Colon (tissue), 2 donors: ENCODE measurements around the gene BPIFB2.

Source experiments
- FAIRE-seq: peaks from 2 replicates; lab custom pipeline; 2012; peaks lifted over from hg19 to GRCh38; lab: Jason Lieb, UNC
- donor health status: control.
- donor health status: control.

The BPIFB2 gene

DNA sequence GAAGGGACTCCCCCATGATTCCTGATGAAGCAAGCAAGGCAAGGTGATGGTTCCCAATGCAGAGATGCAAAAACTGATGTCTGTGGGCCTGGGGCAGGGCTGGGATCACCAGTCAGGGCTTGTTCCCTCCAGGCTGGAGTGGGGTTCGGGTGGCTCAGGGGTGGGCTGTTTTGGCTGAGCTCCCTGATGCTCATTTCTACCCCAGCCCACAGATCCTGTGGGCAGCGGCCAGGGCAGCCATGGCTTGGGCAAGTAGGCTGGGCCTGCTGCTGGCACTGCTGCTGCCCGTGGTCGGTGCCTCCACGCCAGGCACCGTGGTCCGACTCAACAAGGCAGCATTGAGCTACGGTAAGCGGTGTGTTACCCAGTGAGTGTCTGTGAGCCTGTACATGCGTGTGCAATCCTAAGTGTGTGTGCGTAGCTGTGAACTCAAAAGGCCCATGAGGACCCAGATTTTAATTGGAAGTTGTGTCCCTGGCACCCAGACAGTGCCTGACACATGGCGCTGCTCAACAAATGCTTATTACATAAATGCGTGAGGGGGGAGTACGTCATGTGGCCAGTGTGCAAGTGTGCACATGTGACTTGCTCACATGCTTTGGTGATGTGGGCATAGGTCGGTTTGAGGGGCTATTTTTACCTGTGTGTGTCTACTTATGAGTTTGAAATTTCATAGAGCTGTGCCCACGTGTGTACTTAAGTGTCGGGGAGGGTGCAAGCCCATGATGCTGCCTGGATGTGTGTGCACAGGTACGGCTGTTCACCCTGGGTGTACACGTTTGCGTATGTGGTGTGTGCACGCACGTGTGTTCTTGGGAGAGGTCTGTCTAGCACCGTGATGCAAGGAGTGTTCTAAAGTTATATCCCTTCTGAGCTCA is 1.1 kb downstream of the BPIFB2 start:
- FAIRE-seq: no peak

DNA sequence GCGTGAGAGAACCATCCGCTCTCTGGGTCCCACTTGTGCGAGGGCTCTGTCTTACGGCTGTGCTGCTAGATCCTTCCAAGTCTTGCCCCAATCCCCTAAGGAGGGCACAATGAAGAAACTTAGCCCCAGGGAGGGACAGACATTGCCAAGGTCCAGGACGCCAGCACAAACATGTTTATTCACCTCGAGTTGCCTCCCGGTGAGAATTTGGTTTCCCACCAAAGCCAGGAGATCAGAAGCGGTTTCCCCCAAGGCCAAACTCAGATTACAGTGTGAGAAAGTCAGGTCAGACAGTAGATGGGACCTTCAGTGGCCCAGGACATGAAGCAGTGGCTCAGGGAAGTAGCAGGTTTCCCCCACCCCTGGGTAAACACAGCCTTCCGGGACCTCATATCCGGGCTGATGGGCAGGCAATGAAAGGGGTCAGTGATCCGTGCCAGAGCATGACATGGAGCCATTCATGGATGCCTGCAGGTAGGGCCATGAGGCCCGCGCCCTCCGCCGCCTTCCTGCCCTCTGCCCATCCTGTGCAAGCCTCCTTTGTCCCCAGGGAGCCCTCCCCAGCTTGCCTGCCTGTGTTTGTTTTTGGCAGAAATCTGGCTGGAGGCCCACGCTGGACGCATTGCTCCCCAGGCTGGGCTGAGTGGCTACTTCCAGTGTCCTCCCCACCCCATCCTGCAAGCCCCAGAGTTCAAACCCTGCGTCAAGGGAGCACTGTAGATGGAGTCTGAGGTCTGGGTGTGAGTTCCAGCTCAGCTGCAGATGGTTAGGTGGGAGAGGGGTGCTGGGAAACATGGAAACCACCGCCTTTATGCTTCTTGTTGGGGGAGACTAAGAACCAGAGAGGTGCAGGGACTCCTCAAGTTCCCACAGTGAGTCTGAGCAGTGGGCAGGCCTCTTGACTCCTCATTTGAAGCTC is 2.0 kb downstream of the BPIFB2 start:
- no peak for FAIRE-seq

DNA sequence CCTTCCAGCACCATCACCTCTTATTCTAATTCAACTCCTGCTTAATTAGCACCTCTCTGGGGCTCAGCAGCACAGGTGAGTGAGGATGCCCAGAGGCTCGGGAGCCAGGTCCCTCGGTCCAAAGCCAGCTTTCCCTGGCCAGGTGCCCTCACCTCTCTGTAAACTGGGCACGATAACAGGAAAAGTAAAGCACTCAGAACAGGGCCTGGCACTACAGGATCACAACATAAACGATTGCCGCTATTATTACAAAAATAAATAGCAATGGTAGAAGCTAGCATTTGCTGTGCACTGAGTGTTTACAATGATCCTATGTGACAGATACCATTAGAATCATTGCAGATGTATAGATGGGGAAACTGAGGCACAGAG is 2.6 kb downstream of the BPIFB2 start:
- no peak for FAIRE-seq

DNA sequence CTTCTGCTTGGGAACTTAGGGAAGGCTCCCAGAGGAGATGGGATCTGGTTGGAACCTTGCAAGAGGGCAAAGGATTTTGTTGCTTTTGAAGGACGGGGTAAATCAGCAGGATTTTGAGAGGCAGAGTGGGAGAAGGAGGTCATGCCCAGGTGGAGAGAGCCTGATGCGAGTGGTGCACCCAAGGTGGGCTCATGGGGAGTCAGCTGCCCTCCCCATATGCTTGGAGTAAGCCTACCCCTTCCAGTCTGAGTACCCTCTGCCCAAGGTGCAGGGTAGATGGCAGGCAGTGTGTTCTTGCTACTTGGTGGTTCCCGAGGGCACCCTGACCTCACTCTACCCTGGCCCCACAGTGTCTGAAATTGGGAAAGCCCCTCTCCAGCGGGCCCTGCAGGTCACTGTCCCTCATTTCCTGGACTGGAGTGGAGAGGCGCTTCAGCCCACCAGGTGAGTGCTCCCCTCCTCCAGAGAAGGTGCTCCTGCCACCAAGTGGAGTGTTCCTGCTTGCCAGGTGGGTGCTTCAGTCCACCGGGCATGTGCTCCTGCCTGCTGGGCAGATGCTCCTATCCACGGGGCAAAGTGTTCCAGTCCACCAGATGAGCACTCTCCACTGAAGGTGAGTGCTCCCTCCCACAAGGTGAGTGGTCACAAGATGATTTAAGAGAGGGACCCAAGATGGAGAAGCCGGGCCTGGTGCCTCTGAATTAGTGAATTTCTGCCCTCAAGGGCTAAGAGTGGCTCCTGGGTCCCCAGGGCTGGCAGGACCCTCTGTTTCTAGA is 3.4 kb downstream of the BPIFB2 start:
- no peak for FAIRE-seq

DNA sequence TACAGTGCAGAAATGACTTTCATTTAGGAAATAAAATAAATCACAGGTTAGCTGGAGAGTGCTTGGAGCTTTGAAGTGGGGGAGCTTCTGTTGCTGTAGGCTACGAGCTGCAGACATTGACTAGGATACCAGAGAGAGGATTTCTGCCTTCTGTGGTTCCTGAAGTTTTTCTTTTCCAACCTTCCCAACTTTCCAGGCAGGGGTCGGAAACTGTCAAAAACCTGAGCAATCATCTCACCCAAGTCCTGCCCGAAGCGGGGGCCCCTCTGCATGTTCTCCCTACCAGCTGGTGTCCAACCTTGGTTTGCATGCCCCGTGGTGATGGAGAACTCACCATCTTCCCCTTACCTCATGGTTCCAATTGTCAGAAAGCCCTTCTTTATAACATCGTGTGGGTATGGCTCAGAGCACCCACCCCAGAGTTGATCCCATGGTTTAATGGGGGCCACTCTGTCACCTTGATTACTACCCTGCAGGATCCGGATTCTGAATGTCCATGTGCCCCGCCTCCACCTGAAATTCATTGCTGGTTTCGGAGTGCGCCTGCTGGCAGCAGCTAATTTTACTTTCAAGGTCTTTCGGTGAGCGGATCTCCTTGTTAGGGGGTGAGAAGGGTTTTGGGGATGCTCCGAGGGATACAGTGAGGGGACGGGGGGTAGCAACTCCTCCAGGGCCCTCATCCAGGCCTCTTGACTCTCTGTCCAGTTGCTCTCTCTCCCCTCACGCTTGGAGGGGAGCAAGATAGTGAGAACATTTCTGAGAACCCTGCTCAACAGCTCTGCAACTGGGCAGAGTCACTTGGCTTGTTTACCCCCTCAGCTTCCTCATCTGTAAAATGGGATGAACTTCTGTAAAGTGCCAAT is 5.1 kb downstream of the BPIFB2 start:
- no peak for FAIRE-seq

DNA sequence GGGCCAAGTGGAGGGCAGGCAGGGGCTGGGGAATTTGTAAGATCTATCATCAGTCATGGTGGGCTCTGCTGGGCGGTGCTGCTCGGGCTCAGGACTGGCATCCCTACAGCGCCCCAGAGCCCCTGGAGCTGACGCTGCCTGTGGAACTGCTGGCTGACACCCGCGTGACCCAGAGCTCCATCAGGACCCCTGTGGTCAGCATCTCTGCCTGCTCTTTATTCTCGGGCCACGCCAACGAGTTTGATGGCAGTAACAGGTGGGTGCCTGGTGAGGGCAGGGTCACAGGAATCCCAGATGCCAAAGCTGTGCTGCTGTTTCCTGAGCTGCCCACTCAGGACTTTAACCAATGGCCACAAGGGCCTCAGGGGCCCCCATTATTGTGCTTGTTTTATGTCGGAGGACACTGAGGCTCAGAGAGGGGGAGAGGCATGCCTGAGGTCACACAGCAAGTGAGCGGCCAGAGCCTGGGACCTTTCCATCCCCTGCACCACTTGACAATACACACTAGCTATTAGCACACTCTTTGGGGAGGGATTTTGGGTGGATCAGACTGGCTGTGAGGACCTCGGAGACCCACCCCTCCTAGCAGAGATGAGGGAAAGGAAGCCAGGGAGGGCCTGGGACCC is 6.3 kb downstream of the BPIFB2 start:
- FAIRE-seq: no peak

DNA sequence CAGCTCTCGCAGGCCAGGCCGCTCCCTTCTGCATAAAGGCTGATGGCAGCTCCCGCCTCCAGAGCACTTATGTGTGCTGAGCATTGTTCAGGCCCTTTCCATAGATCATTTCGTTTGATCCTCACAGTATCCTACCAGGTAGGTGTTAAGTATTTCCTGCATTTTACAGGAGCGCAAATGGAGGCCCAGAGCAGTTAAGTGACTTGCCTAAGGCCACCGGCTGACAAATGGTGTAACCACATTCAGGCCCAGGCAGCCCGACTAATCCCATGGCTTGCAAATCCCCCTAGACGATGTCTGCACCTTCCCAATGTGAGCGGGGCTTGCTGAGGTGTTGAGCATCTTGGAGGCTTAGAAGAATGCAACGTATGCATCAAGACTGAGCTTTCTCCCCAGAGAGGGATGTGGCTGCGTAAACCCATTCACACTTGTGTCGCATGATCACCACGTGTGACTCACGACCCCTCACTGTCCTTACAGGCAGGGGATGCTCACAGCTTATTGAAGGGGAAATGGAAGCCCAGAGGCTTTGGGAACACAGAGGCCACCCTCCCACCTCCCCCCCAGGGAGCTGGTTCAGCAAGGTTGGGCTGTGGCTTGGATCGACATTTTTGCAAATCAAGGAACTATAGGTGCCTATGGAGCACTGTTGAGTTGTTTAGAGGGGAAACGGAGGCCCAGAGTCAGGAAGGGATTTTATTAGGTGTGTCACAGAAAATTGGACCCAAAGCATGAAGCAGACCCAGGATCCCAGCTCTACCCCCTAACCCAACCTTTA is 7.0 kb downstream of the BPIFB2 start:
- no peak for FAIRE-seq

DNA sequence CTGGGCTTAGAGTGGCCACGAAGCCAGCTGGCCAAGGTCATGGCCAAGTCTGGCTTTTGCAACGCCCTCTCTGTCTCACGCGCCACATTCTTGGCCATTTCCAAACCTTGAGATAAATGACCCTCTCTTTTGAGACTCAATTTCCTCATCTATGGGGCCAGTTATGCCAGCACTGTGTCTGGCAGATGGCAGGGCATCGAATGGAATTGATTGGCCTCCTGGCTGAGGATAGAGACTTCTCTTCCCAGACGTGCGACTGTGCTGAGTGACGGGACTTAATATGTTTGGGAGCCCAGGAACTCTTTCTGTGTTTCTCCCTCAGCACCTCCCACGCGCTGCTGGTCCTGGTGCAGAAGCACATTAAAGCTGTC is 7.6 kb downstream of the BPIFB2 start:
- FAIRE-seq: no peak

DNA sequence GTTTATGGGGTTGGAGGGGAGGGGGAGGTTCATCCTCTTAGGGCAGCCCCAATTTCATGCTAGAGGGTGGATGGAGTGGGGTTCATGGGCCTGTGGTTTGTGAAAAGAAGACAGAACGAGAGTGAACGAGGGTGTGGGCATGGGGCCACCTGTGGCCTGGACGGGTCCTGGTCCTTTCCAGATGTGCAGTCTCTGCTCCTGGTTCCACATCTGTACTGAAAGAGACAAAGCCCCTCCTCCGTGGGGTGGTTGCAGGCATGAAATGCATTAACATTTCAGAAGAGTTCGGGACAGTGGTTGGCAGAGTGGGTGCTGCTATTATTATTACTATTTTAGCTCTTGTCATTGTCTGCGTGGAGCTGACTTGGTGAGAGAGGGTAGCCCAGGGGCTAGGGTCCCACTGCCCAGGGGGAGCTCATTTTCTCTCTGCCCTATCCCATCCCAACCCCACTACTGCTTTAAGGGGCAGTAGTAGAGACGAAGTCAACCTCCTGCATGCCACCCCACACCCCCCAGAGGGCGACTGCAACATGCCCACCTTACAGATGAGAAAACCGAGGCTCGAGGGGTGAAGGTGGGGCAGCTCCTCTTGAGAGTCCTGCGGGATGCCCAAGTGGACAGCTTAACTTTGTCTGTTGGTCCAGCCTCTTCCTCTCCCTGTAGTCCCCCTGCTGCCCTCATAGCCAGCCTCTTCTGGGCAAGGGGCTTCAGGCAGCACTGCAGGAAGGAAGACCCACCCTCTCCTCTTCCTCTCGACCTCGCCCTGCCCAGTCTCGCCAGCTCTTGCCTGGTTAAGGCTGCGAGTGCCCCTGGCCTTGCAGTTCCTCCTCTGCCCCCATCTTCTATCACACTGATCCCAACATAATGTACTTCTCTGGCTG is 8.4 kb downstream of the BPIFB2 start:
- no peak for FAIRE-seq

DNA sequence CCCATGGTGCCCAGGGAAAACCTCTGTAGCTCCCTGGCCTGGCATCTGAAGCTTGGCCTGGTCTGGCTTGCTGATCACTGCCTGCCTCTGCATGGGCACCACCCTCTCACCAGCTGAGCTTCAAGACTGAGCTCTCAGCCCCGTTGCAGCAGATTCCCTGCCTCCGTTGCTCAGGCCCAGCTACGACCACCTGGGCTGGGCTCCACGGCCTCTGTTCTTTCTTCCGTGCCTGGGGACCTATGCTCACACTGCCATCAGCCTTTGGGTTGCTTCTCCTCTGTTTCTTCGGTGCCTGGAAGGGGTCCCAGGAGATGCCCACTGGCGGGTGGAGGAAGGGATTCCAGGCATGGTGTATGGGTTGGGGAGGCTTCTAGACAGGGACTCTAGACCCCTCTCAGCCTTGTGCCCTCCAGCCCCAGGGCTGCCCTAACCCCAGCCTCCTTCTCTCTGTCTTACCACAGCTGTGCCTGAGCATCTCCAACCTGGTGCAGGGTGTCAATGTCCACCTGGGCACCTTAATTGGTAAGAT is 9.1 kb downstream of the BPIFB2 start:
- FAIRE-seq: no peak

DNA sequence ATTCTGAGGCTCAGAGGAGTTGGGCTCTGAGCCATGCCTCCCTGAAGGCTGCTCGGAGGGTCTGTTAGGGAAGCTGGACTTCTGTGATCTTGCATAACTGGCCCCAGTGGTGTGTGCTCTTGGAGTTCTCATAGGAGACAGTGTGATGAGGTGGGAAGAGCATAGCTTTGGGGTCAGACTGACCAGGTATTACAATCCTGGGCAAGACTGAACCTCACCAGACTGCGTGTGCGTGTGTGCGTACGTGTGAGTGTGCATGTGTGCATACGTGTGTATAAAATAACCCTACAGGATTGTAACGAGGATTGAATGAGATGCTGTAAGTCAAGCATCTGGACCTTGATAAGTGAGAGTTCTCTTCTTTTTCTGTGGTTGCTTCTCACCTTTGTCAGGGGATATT is 10.0 kb downstream of the BPIFB2 start:
- FAIRE-seq: no peak

DNA sequence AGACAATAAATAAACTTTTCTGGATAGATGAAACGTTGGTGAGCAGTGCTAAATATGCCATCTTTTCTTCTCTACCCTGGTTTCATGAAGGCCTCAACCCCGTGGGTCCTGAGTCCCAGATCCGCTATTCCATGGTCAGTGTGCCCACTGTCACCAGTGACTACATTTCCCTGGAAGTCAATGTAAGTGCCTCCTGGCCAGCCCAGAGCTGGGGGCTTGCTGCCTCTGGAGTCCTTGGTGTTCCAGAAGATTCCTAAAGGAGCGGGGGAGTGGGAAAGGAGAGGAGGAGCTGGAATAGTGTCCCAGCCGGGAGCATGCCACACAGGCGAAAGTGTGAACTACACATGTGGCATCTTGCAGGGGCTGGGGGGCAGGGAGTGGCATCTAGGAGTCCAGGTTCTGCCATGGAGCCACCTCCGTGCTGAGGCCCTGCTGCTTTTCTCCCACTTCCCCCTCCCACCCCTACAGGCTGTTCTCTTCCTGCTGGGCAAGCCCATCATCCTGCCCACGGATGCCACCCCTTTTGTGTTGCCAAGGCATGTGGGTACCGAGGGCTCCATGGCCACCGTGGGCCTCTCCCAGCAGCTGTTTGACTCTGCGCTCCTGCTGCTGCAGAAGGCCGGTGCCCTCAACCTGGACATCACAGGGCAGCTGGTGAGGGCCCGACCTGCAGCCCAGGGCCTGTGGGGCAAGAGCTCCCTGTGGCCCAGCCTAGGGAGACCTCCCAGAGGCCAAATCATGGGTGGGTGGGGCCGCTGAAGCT is 10.8 kb downstream of the BPIFB2 start:
- no peak for FAIRE-seq

DNA sequence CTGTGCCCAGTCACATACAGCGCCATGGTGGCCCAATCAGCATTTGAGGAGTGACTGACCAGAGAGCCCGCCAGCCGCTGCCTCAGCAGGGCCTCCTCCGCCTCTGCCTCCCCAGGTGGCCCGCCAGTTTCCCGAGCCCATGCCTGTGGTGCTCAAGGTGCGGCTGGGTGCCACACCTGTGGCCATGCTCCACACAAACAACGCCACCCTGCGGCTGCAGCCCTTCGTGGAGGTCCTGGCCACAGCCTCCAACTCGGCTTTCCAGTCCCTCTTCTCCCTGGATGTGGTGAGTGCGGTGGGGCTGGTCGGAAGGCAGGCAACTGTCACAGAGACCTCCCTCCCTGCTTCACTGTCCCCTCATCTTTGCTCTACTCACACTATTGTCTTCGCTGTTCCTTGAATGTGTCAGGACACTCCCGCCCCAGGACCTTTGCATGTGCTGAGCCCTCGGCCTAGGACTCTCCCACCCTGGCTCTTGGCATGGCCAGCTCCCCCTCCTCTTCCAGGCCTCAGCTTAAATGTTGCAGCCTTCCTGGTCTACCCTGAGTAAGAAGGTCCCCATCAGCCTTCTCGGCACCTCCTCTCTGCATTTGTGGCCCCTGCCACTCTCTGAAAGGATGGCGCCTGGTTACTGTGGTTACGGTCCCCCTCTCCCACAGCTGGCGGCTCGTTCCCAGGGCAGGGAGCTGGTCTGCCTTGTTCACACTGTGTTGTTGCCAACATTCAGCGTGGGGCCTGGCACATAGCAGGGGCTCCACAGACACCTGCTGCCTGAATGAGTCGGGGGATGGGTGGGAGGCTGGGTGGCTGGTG is 12.2 kb downstream of the BPIFB2 start:
- FAIRE-seq: no peak

DNA sequence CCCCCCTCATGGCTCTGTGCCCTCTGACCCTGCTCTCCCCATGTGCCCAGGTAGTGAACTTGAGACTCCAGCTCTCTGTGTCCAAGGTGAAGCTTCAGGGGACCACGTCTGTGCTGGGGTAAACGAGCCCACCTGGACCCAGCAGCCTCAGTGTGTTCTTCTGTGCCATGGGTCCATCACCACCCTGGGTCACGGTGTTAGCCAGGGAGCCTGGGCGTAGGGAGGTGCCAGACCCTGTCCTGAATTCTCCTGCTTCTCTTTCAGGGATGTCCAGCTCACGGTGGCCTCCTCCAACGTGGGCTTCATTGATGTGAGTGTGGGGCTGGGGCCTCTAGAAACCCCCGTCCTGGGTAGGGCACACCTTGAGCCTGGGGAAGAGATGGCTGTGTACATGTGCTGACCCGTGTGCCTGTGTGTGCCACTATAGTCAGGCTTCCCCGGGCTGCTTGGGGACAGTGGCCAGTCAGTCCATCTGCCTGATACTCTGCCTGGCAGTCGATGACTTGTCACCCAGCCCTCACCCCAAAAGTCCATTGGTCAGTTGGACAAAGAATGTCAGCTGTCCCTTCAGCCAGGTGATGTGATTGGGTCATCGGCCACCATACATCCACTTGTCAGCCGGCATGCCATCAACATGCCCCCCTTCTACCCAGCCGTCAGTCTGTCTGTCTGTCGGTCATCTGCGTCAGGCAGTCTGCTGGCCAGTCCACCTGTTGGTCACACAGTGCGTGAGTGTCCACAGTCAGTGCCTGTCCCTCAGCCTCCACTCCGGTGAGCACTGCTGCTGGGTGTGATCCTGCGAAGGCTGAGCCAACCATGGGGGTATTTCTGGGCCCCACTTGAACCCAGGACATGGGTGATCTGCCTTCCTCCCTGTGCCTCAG is 13.0 kb downstream of the BPIFB2 start:
- no peak for FAIRE-seq

DNA sequence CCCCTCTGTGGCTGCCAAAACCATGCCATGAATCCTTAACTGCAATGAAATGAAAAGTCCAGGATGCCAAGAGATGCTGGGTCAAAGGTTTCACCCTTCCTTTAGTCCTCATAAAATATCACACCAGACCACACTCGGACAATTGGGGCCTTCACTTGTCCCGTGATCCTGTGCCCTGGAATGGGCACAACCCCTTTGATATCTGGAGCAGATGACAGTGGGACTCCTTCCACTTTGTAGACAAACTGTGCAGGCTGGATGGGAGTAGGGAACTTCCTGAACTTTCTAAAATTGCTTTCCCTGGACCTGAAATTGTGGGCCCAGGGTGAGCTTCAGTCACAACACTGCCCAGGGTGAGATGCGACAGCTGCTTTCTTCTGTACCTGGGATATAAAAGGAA is 14.4 kb downstream of the BPIFB2 start:
- no peak for FAIRE-seq

DNA sequence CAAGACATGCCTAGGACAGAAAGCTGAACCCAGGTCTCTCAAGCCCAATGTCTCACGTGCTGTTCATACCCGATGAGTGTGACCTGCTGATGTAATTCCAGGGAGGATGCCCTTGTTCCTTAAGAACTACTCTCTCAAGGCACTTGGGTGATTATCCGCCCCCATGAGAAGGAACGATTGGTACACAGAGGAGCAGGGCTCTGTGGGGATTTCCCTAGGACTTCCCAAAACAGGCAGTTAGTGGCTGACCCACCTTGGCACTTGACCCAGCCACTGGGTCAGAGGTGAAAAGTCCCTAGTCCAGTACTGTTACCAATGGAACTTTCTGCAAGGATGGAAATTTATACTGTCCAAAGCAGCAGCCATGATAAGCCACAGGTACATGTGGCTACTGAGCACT is 14.8 kb downstream of the BPIFB2 start:
- FAIRE-seq: no peak
